Astrocyte (in vitro differentiated cells and primary cell): Measurements from ENCODE around the gene SPPL2C. TPM values are rescaled to one million over a fixed set of nuclear protein-coding genes. Genes with fewer than 3 reads are reported as not detected.

Experiments
- DNase-seq: peaks from one replicate; pipeline ENCODE4 v3.0.0-alpha.2; 2010; ENCODE audit warnings: low read depth
- FAIRE-seq: peaks from 2 replicates; lab custom pipeline; 2011; peaks lifted over from hg19 to GRCh38; lab: Jason Lieb, UNC
- H2AFZ ChIP-seq: 2 replicates; pipeline ENCODE4 v1.6.0; 2012; ENCODE audit warnings: low read depth, low read length, inconsistent platforms
- H3K27ac ChIP-seq: 2 replicates; pipeline ENCODE4 v1.5.1; 2011; ENCODE audit warnings: low read depth, low read length, inconsistent platforms
- H3K27me3 ChIP-seq: 2 replicates; pipeline ENCODE4 v1.6.0; 2011; ENCODE audit warnings: low read length, inconsistent platforms; ENCODE audit not compliant: insufficient read depth
- H3K36me3 ChIP-seq: 2 replicates; pipeline ENCODE4 v1.5.1; 2011; ENCODE audit warnings: low read length, inconsistent platforms; ENCODE audit not compliant: insufficient read depth
- H3K4me1 ChIP-seq: 2 replicates; pipeline ENCODE4 v1.5.1; 2011; ENCODE audit warnings: low read length, inconsistent platforms; ENCODE audit not compliant: insufficient read depth
- H3K4me2 ChIP-seq: 2 replicates; pipeline ENCODE4 v1.6.0; 2012; ENCODE audit warnings: low read length, inconsistent platforms
- H3K4me3 ChIP-seq: 2 replicates; pipeline ENCODE4 v1.5.1; 2011; ENCODE audit warnings: low read depth, mild to moderate bottlenecking, low read length, inconsistent platforms; ENCODE audit not compliant: insufficient read depth
- H3K79me2 ChIP-seq: 2 replicates; pipeline ENCODE4 v1.6.0; 2012; ENCODE audit warnings: mild to moderate bottlenecking, low read length, inconsistent platforms; ENCODE audit not compliant: insufficient read depth
- H3K9ac ChIP-seq: 2 replicates; pipeline ENCODE4 v1.6.0; 2012; ENCODE audit warnings: mild to moderate bottlenecking, low read length, inconsistent platforms
- H3K9me3 ChIP-seq: 2 replicates; pipeline ENCODE4 v1.5.1; 2012; ENCODE audit warnings: low read depth, mild to moderate bottlenecking, low read length, inconsistent platforms; ENCODE audit not compliant: insufficient read depth
- H4K20me1 ChIP-seq: 2 replicates; pipeline ENCODE4 v1.6.0; 2012; ENCODE audit warnings: low read length, inconsistent platforms; ENCODE audit not compliant: insufficient read depth
- H3K27ac Mint-ChIP-seq: one replicate; pipeline ENCODE4 v1.8.0; 2021; ENCODE audit warnings: mild to moderate bottlenecking, mixed read lengths; ENCODE audit not compliant: unreplicated experiment
- H3K27me3 Mint-ChIP-seq: one replicate; pipeline ENCODE4 v1.8.0; 2021; ENCODE audit warnings: low read depth, mixed read lengths; ENCODE audit not compliant: unreplicated experiment
- H3K36me3 Mint-ChIP-seq: one replicate; pipeline ENCODE4 v1.8.0; 2021; ENCODE audit warnings: low read depth, mixed read lengths; ENCODE audit not compliant: unreplicated experiment
- H3K4me1 Mint-ChIP-seq: one replicate; pipeline ENCODE4 v1.8.0; 2021; ENCODE audit warnings: low read depth, mixed read lengths; ENCODE audit not compliant: unreplicated experiment
- H3K4me3 Mint-ChIP-seq: one replicate; pipeline ENCODE4 v1.8.0; 2021; ENCODE audit warnings: mild to moderate bottlenecking, moderate library complexity, mixed read lengths; ENCODE audit not compliant: unreplicated experiment
- H3K9me3 Mint-ChIP-seq: one replicate; pipeline ENCODE4 v1.8.0; 2021; ENCODE audit warnings: mild to moderate bottlenecking, mixed read lengths; ENCODE audit not compliant: unreplicated experiment
- CTCF ChIP-seq: IDR thresholded peaks from 2 replicates; pipeline ENCODE4 v1.5.1; 2011; ENCODE audit warnings: low read depth, mild to moderate bottlenecking, inconsistent platforms, low read length, moderate library complexity; ENCODE audit not compliant: insufficient read depth
- EZH2 ChIP-seq: IDR thresholded peaks from 2 replicates; pipeline ENCODE4 v1.6.1; 2012; ENCODE audit warnings: mild to moderate bottlenecking, low read length, inconsistent platforms; ENCODE audit not compliant: insufficient read depth
- total RNA-seq: library from RNA; stranded (reverse); gene quantifications from 2 replicates; pipeline ENCODE4 v1.2.1, GENCODE V29; 2021

SPPL2C gene
- total RNA-seq, 1 donor from 2014 or later, result not detected

- no peak overlapping the region for H3K27ac ChIP-seq
- H3K4me1 ChIP-seq, result no peaks in the 10 kb centered on the region
- TF ChIP-seq CTCF, result no peak
- TF ChIP-seq EZH2, result no peak
- H3K4me2 ChIP-seq, result no peak overlapping the region
- H3K79me2 ChIP-seq, result no peaks in the 10 kb centered on the region
- H3K4me3 ChIP-seq, result no peak overlapping the region
- H3K9me3 ChIP-seq, result no peaks in the 10 kb centered on the region
- peaks cover 2% of the 10 kb centered on the region for H3K27me3 ChIP-seq
- no peak overlapping the region for H2AFZ ChIP-seq
- FAIRE-seq, result no peak
- H3K9ac ChIP-seq, result no peak overlapping the region
- Mint-ChIP-seq H3K4me3 (no peak overlapping the region), H3K27ac (no peak overlapping the region), H3K27me3 (peaks cover 56% of the 10 kb centered on the region), H3K9me3 (peaks cover 11% of the 10 kb centered on the region), H3K36me3 (no peaks in the 10 kb centered on the region), H3K4me1 (no peaks in the 10 kb centered on the region)
- H4K20me1 ChIP-seq, result no peaks in the 10 kb centered on the region
- H3K36me3 ChIP-seq, result no peaks in the 10 kb centered on the region
- no peak for DNase-seq
Observed at GRCh38 chr17:45886852-45887251, 42.2 kb downstream of the SPPL2C start.

- no peak overlapping the region for H3K4me3 ChIP-seq
- H3K27me3 ChIP-seq, result peaks cover 2% of the 10 kb centered on the region
- H3K4me1 Mint-ChIP-seq, result no peaks in the 10 kb centered on the region
- H2AFZ ChIP-seq, result no peak overlapping the region
- FAIRE-seq, result no peak
- DNase-seq, result no peak
- no peaks in the 10 kb centered on the region for H3K9me3 ChIP-seq
- H3K27me3 Mint-ChIP-seq, result peaks cover 43% of the 10 kb centered on the region
- no peak overlapping the region for H3K27ac ChIP-seq
- H3K27ac Mint-ChIP-seq, result peak overlapping the region; percentile 31
- H3K4me2 ChIP-seq, result no peak overlapping the region
- H3K4me3 Mint-ChIP-seq, result no peak overlapping the region
- peaks cover 11% of the 10 kb centered on the region for H3K9me3 Mint-ChIP-seq
- H3K36me3 ChIP-seq, result no peaks in the 10 kb centered on the region
- no peaks in the 10 kb centered on the region for H3K36me3 Mint-ChIP-seq
- H3K4me1 ChIP-seq, result no peaks in the 10 kb centered on the region
- no peak overlapping the region for H3K9ac ChIP-seq
- H3K79me2 ChIP-seq, result no peaks in the 10 kb centered on the region
- TF ChIP-seq CTCF, result no peak
- TF ChIP-seq EZH2, result no peak
- H4K20me1 ChIP-seq, result no peaks in the 10 kb centered on the region
Observed at GRCh38 chr17:45888392-45888791, 43.7 kb downstream of the SPPL2C start.

- no peaks in the 10 kb centered on the region for H3K4me1 ChIP-seq
- no peaks in the 10 kb centered on the region for H3K4me1 Mint-ChIP-seq
- H4K20me1 ChIP-seq, result no peaks in the 10 kb centered on the region
- H3K9ac ChIP-seq, result no peak overlapping the region
- H3K79me2 ChIP-seq, result no peaks in the 10 kb centered on the region
- no peaks in the 10 kb centered on the region for H3K36me3 ChIP-seq
- no peak overlapping the region for H3K27ac Mint-ChIP-seq
- no peak overlapping the region for H3K4me3 ChIP-seq
- H3K27me3 Mint-ChIP-seq, result peaks cover 36% of the 10 kb centered on the region
- no peak overlapping the region for H3K4me3 Mint-ChIP-seq
- peaks cover 3% of the 10 kb centered on the region for H3K9me3 Mint-ChIP-seq
- H3K27me3 ChIP-seq, result peaks cover 2% of the 10 kb centered on the region
- DNase-seq (no peak), FAIRE-seq (no peak)
- no peak overlapping the region for H3K27ac ChIP-seq
- H2AFZ ChIP-seq, result no peak overlapping the region
- H3K9me3 ChIP-seq, result no peaks in the 10 kb centered on the region
- TF ChIP-seq CTCF, result no peak
- TF ChIP-seq EZH2, result no peak
- no peaks in the 10 kb centered on the region for H3K36me3 Mint-ChIP-seq
- no peak overlapping the region for H3K4me2 ChIP-seq
Observed at GRCh38 chr17:45889579-45889978, 44.9 kb downstream of the SPPL2C start.
